ENCODE results near the gene ATAD1.
"Not testable (repeated sequence)": the region's sequence is repeated elsewhere in the genome, so short reads cannot be mapped to it uniquely, and the experiment has no call there.

ATAD1 gene

GRCh38 chr10:87860156-87860795 lies 42.2 kb upstream of the ATAD1 start:
- TF ChIP-seq, protein P1, sequence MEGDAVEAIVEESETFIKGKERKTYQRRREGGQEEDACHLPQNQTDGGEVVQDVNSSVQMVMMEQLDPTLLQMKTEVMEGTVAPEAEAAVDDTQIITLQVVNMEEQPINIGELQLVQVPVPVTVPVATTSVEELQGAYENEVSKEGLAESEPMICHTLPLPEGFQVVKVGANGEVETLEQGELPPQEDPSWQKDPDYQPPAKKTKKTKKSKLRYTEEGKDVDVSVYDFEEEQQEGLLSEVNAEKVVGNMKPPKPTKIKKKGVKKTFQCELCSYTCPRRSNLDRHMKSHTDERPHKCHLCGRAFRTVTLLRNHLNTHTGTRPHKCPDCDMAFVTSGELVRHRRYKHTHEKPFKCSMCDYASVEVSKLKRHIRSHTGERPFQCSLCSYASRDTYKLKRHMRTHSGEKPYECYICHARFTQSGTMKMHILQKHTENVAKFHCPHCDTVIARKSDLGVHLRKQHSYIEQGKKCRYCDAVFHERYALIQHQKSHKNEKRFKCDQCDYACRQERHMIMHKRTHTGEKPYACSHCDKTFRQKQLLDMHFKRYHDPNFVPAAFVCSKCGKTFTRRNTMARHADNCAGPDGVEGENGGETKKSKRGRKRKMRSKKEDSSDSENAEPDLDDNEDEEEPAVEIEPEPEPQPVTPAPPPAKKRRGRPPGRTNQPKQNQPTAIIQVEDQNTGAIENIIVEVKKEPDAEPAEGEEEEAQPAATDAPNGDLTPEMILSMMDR (conservative IDR thresholded peaks at IDR 0.05; ENCODE audit: low read length), result peak; percentile 60
- H3K4me3 ChIP-seq (ENCODE audit: low read length), result no peak overlapping the region
- peak; percentile 74 for DNase-seq (ENCODE audit: low read depth)

DNA sequence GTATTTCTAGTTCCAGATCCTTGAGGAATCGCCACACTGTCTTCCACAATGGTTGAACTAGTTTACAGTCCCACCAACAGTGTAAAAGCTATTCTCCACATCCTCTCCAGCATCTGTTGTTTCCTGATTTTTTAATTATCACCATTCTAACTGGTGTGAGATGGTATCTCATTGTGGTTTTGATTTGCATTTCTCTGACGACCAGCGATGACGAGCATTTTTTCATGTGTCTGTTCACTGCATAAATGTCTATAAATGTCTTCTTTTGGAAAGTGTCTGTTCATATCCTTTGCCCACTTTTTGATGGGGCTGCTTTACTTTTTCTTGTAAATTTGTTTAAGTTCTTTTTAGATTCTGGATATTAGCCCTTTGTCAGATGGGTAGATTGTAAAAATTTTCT lies 37.6 kb upstream of the ATAD1 start:
- H3K4me3 ChIP-seq (ENCODE audit: low read length); DNase-seq (ENCODE audit: low read depth): not testable (repeated sequence)

DNA sequence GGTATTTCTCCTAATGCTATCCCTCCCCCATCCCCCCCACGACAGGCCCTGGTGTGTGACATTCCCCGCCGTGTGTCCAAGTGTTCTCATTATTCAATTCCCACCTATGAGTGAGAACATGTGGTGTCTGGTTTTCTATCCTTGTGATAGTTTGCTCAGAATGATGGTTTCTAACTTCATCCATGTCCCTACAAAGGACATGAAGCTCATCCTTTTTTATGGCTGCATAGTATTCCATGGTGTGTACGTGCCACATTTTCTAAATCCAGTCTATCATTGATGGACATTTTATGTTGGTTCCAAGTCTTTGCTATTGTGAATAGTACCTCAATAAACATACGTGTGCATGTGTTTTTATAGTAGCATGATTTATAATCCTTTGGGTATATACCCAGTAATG lies 37.2 kb upstream of the ATAD1 start:
- H3K4me3 ChIP-seq (ENCODE audit: low read length); DNase-seq (ENCODE audit: low read depth): not testable (repeated sequence)

DNA sequence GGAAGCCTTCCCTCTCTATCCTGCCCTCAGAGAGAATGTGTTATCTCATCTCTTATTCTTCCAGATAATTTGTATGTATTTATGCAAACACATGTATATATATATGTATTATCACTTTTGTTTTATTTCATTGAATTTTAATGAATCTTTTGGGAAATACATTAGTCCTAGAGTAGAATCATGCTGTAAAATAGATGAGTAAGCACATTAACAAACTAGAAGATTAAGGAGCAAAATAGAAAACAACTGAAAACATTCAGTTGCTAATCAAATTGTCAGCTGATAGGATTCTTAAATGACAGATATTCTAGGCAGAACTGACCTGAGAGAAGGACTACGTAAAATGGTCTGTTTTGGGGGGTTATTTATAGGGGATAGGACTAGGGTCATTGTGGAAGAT lies 34.1 kb upstream of the ATAD1 start:
- no peak for DNase-seq (ENCODE audit: low read depth)

DNA sequence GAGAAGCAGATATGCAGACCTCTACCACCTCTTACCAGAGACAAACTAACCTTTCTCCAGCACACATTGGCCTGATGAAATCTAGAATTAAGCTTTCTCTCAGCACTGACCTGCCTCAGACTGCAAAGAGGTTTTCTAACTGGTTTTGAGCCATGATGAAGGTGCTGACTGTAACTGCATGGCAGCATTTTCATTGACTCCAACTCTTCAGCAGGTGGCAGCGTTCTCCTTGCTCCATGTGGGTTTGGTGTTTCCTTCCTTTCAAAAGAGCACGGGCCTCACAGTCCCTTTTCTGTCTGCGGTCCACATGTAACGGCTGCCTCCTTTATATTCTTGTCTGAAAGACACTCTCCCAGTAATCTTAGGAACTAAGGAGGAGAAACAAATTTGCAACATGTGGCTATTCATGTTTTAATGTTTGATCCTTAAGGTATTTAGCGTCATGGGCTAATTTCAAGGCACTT lies 32.7 kb upstream of the ATAD1 start:
- no peak overlapping the region for H3K4me3 ChIP-seq (ENCODE audit: low read length)
- peak; percentile 69 for DNase-seq (ENCODE audit: low read depth)
- TF ChIP-seq, protein P1 (conservative IDR thresholded peaks at IDR 0.05; ENCODE audit: low read length), result peak; percentile 81

More for the DNA sequence above, 34.1 kb upstream of the ATAD1 start:
- TF ChIP-seq, protein P1 (conservative IDR thresholded peaks at IDR 0.05; ENCODE audit: low read length), result no peak
- no peak overlapping the region for H3K4me3 ChIP-seq (ENCODE audit: low read length)

DNA sequence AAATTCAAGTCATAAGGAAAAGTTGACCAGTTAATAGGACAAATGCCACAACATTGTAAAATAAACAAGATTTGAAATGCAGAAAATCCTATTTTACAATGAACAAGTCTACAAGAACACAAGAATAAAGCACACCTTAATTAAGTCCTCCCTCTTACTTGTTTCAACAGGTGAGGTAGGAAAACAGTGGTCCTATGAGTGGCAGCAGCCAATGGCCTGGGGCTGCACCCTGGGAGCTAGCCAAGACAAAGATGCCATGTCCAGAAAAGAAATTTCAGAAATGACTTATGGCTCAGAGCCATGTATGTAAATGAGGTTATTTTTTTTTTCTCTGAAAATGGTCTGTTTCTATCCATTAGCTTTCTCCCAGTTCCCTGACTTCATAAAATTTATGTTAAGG lies 31.0 kb upstream of the ATAD1 start:
- H3K4me3 ChIP-seq (ENCODE audit: low read length), result no peak overlapping the region
- DNase-seq (ENCODE audit: low read depth), result no peak
- TF ChIP-seq, protein P1 (conservative IDR thresholded peaks at IDR 0.05; ENCODE audit: low read length), result no peak

DNA sequence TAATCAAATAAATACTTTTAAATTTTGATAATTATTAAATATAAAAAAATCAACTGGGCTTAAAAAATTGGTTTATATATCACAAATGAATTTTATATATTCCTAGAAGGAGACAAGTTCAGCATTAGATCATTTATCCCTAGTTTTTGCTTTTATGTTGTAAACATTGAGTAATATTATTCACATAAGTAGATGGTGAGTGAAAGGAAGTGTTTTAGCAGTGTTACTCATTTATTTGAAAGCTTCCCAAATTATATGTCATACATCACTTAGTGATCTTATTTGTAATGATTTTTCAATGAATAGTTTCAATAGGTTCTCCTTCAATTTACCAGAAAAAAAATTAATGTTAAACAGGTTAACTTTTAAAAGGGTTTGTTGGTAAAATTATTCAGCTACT lies 29.5 kb upstream of the ATAD1 start:
- H3K4me3 ChIP-seq (ENCODE audit: low read length), result no peak overlapping the region
- TF ChIP-seq, protein P1 (conservative IDR thresholded peaks at IDR 0.05; ENCODE audit: low read length), result no peak
- peak; percentile 35 for DNase-seq (ENCODE audit: low read depth)

- DNase-seq (ENCODE audit: low read depth); H3K4me3 ChIP-seq (ENCODE audit: low read length): not testable (repeated sequence)
These were observed 28.7 kb upstream of the ATAD1 start for GRCh38 chr10:87846711-87847110.

- DNase-seq (ENCODE audit: low read depth), result peak; percentile 37
- TF ChIP-seq, protein P1 (conservative IDR thresholded peaks at IDR 0.05; ENCODE audit: low read length), result no peak
- no peak overlapping the region for H3K4me3 ChIP-seq (ENCODE audit: low read length)
These were observed 28.0 kb upstream of the ATAD1 start for GRCh38 chr10:87846023-87846422.
